Measurements from ENCODE around the gene SPDEF. TPM values are rescaled to one million over a fixed set of nuclear protein-coding genes. Genes with fewer than 3 reads are reported as not detected.

The SPDEF gene
- total RNA-seq, result not detected in 2 replicates

- DNase-seq (ENCODE audit: low read depth), result peak; percentile 9
Observed at GRCh38 chr6:34556031-34556471, at the start of gene SPDEF. Gene SPDEF, minus strand, starts transcription at chr6:34556329. Its CDS starts 11,874 bp downstream, at chr6:34544455.

- DNase-seq (ENCODE audit: low read depth), result no peak
Observed at GRCh38 chr6:34603707-34604106, 47.6 kb upstream of the SPDEF start.

GRCh38 chr6:34602318-34603111 is 46.4 kb upstream of the SPDEF start:
- peak; percentile 79 for DNase-seq (ENCODE audit: low read depth)

GRCh38 chr6:34601706-34602105 is 45.6 kb upstream of the SPDEF start:
- DNase-seq (ENCODE audit: low read depth), result no peak

- no peak for DNase-seq (ENCODE audit: low read depth)
Observed at GRCh38 chr6:34600796-34601195, 44.7 kb upstream of the SPDEF start.

GRCh38 chr6:34600101-34600500 is 44.0 kb upstream of the SPDEF start:
- no peak for DNase-seq (ENCODE audit: low read depth)

- no peak for DNase-seq (ENCODE audit: low read depth)
Observed at GRCh38 chr6:34598712-34599111, 42.6 kb upstream of the SPDEF start.

- no peak for DNase-seq (ENCODE audit: low read depth)
Observed at GRCh38 chr6:34597605-34598353, 41.6 kb upstream of the SPDEF start.

- no peak for DNase-seq (ENCODE audit: low read depth)
Observed at GRCh38 chr6:34596798-34597197, 40.7 kb upstream of the SPDEF start.

GRCh38 chr6:34595332-34596184 is 39.4 kb upstream of the SPDEF start:
- DNase-seq (ENCODE audit: low read depth), result peak; percentile 18

GRCh38 chr6:34593701-34594100 is 37.6 kb upstream of the SPDEF start:
- DNase-seq (ENCODE audit: low read depth), result no peak

- DNase-seq (ENCODE audit: low read depth), result no peak
Observed at GRCh38 chr6:34592208-34592952, 36.3 kb upstream of the SPDEF start.

- DNase-seq (ENCODE audit: low read depth), result no peak
Observed at GRCh38 chr6:34589691-34590090, 33.6 kb upstream of the SPDEF start.

- DNase-seq (ENCODE audit: low read depth), result no peak
Observed at GRCh38 chr6:34589140-34589539, 33.0 kb upstream of the SPDEF start.

GRCh38 chr6:34587851-34588250 is 31.7 kb upstream of the SPDEF start:
- no peak for DNase-seq (ENCODE audit: low read depth)

GRCh38 chr6:34587325-34587724 is 31.2 kb upstream of the SPDEF start:
- no peak for DNase-seq (ENCODE audit: low read depth)

GRCh38 chr6:34586327-34587040 is 30.4 kb upstream of the SPDEF start:
- DNase-seq (ENCODE audit: low read depth), result no peak

- DNase-seq (ENCODE audit: low read depth), result no peak
Observed at GRCh38 chr6:34585512-34586061, 29.5 kb upstream of the SPDEF start.

GRCh38 chr6:34585108-34585507 is 29.0 kb upstream of the SPDEF start:
- no peak for DNase-seq (ENCODE audit: low read depth)

- DNase-seq (ENCODE audit: low read depth), result no peak
Observed at GRCh38 chr6:34584694-34585093, 28.6 kb upstream of the SPDEF start.
